RKO (cell line): ENCODE measurements around the gene HMMR.
A peak's percentile ranks its signal among the peaks of the same experiment; 100 is the strongest.
"Not testable (repeated sequence)": the region's sequence is repeated elsewhere in the genome, so short reads cannot be mapped to it uniquely, and the experiment has no call there.

Experiments used
- DNase-seq: peaks from one replicate; pipeline ENCODE4 v3.0.0-alpha.2; 2016; ENCODE audit warnings: low spot score

HMMR gene

GRCh38 chr5:163506726-163507125 is 46.3 kb downstream of the HMMR start:
- DNase-seq: peak; percentile 88

DNA sequence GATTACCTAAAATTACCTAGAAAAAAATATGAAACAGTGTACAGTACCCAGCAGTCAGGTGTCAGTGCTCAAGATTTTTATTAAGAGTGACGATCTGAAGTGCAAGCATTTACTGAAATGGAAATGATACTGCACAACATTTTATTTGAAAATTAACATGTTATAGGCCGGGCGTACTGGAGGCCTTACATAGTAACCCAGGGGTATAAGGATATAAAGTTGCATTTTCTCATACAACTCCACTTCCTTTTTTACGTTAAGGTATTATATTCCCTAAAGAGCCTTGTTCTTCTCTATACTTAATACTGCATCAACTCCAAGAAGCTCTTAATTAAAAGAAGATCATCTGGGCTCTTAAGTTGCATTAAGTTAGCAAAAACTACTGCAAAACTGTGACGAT is 48.3 kb downstream of the HMMR start:
- DNase-seq: no peak

DNA sequence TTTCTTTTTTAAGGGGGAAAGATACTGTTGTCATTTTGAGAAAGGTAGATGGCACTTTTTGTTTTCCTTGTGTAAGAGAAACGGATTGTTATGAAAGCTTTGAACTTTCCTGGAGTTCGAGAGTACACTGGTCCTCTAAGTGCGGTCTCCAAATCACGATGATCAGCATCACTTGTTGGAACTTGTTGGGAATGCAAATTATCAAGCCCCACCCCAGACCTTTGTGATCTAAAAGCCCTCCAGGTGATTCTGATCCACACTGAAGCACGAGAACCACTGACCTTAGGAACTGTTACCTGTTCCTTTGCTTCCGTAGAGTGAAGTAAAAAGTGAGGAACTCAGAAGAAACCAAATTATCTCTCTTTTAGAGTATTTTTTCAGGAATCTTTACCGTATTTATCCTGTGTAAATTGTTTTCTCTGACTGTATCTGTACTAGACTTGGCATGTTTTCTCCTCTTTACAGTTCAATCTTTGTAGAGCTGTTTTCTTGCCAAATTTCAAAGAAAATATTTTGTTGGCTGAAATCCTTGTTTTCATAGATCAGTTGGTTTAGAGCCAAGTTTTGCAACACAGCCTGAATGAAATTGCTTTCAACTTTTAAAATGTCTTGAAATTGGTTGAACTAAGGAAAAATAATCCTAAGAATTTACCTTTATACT is 49.0 kb downstream of the HMMR start:
- no peak for DNase-seq

- DNase-seq: no peak
Measured at GRCh38 chr5:163512526-163512925, 52.1 kb downstream of the HMMR start.

DNA sequence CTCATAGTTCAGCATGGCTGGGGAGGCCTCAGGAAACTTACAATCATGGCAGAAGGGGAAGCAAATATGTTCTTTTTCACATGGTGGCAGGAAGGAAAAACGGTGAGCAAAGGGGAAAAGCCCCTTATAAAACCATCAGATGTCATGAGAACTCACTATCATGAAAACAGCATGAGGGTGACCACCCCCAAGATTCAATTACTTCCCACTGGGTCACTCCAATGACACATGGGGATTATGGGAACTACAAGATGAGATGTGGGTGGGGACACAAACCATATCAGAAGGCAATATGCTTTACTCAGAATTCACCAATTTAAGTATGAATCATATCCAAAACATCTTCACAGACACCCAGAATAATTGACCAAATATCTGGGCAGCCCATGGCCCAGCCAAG is 64.7 kb downstream of the HMMR start:
- no peak for DNase-seq

DNA sequence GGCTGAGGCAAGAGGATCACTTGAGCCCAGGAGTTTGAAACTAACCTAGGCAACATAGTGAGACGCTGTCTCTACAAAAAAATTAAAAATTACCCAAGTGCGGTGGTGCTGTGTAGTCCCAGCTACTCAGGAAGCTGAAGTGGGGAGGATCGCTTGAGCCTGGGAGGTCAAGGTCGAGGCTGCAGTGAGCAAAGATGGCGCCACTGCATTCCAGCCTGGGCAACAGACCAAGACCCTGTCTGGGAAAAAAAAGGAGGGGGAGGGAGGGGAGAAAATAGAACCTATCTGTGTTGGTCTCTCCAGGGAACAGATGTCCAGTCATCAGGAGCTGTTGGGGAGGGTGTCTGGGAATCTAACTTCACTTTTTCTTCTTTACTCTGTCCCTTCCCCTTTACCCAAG is 69.3 kb downstream of the HMMR start:
- DNase-seq: no peak

DNA sequence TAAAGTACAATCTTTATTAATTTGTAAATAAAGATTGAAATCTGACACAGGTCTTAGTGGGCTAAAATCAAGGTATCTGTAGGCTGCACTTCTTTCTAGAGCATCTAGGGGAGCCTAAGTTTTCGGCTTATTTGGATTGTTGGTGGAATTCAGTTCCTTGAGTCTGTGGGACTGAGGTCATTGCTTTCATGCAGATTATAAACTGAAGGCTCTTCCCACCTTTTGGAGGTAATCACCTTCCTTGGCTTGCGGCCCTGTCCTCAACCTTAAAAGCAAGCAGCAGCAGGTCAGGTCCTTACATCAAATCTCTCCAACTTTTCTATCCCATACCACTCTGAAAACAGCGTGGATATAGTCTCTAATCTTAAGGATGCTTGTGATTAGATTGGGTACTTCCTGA is 70.8 kb downstream of the HMMR start:
- DNase-seq: no peak

DNA sequence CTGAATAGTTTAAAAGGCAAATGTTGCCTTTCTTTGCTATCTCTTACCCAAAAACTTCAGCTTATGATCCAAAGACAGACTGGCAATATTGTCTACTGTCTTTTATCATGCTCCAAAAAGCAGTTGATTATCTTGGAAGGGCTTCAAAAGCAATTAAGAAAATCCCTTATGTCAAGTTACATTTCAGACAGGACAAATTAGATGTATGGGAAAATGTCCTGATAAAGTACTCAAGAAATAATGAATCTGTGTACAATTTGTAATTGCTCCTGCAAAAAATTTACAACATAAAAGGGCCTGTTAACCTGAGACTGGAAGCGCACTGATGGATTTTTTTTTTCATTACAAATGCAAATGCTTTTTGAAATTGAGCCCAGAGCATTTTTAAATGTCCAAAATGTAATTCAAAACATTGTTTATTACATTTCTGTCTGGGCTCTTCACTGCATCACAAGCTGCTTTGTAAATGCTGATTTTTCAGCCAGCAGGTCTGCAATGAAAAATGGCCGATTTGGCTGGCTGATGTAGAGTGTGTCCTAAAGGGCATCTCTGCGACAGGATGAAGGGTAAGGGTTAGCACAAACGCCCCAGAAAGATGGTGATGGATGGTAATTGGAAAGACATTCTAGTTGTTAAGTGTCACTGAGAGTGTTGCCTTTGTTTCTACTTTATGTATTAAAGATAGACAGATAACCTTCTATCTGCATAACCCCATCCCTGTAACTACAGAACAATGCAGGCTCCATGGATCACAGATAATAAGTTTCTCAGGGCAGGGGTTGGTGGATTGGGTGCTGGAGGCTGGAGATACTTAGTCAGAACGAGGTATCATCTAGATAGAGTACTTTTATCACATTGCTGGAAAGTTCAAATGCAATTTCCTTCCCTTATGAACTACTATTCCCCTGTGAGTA is 72.0 kb downstream of the HMMR start:
- DNase-seq: no peak

DNA sequence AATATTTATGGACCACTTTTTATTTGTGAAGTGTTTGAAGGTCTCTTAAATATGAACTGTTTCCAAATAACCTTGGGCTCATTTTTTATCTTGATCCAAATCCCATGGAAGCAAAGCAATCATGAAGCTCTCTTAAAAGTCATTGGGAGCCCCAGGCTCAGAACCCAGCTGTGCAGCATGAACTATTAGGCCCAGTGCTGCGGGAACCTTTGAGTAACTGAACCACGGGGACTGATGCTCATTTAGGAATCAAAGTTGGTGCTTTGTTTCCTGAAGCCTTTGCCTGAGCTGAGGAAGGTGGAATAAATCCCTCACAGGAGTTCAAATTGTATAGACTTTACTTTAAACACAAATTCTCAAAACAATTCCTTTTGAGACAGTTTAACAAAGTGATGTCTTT is 72.8 kb downstream of the HMMR start:
- DNase-seq: no peak

DNA sequence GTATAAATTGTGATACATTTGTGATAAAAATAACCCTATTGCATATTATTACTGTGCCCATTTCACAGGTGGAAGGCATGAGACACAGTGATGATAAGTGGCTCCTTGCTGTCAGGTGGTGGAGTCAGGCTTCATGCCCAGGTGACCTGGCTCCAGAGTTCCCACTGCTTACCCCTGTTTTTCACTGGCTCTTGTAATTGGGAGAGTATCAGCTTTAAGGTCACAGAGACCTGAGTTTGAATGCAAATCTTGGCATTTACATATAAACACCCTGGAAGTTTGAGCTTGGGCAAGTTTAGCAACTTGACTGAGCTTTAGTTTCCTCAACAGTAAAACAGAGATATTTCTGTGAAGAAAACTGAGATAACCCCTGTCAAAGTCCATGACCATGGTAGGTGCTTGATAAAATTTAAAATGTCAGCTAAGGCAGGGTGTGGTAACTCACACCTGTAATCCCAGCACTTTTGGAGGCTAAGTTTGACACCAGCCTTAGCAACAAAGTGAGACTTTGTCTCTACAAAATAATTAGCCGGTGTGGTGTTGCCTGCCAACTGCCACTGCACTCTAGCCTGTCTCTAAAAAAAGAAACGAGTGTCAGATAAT is 74.2 kb downstream of the HMMR start:
- DNase-seq: no peak

DNA sequence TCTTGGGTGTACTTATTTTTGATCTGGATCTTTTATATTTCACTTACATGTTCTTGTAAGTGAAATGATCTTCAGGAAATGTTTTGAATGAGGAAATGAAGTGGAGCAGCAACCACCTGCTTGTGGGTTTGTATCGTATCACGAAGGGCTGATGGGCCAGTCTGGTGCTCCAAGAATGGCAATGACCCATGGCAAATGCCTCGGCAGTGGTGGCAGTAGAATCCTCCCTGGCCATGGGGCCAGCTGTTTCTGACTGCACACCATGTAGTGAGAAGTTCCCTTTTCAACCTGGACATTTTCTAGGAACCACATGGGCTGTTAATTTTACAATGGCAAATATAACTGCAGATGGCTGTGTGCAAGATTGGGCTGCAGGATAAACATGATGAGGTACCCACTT is 74.9 kb downstream of the HMMR start:
- DNase-seq: no peak

GRCh38 chr5:163536442-163536841 is 76.0 kb downstream of the HMMR start:
- DNase-seq: not testable (repeated sequence)

DNA sequence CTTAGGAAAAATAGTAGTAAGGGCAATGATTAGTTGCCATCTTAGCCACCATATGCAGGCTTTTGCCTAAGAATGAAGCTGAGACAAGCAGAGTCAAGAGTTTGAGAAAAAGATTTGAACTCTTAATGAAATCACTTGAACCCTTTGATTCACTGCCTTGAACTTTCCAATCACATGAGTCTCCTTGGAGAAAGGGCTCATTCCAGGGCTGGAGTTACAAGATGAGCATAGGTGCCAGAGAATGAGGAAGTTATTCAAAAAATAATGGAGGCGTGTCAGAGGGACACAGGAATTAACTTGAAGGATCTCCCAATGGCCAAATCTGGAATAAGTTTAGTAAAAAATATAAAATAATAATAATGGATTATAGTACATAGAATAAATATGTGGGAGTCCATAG is 80.3 kb downstream of the HMMR start:
- DNase-seq: no peak
